CD4-positive, alpha-beta T cell treated with Interferon alpha-2 for 1 hour (primary cell): ENCODE results near the gene ERAL1.
"Not testable (repeated sequence)": the region's sequence is repeated elsewhere in the genome, so short reads cannot be mapped to it uniquely, and the experiment has no call there.

ENCODE experiments used
- DNase-seq, 2 donors: peaks; one replicate each; pipeline ENCODE4 v3.0.0-alpha.2; 2020 to 2022

ERAL1 gene

DNA sequence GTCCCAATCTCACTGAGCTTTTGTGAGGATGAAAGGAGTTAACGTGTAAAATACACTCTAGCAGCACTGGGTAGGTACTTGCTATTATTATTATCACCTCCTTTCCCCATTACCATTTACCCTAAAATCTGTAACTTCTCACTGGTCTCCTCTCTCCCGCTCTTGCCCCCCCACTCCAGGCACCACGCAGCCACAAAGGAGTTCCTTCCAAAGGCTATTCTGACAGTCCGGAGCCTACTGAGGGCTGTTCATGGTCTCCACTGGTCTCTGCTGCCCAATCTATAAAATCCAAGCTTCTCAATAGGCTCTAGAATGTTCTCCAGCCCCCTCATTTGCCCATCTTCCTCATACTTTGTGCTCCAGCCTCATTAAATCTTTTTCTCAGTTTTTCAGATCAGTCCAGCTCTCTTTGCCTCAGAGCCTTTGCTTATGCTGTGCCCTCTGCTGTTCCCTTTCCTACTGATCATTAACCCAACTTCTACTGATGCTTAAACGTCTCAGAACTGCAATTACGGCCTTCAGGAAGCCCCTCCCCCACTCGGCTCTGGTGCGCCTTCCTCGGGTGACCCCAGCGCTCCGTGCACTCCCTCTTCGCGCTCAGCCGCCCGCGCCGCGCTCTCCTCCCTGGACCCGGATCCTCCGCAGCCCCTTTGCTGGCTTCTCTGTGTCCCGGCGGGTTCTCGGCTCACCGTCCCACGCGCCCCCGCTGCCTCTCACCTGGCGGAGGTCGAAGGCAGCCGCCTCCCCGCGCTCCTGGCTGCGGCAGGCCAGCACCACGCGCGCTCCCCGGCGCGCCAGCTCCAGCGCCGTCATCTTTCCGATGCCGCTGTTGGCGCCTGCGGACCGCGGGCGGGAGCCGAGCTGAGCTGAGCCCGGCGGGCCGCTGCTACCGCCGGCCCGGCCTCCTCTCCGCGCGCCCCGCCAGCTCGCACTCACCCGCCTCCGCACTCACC, 47.3 kb downstream of the ERAL1 start:
- peak; percentile 14 to 57 for DNase-seq

DNA sequence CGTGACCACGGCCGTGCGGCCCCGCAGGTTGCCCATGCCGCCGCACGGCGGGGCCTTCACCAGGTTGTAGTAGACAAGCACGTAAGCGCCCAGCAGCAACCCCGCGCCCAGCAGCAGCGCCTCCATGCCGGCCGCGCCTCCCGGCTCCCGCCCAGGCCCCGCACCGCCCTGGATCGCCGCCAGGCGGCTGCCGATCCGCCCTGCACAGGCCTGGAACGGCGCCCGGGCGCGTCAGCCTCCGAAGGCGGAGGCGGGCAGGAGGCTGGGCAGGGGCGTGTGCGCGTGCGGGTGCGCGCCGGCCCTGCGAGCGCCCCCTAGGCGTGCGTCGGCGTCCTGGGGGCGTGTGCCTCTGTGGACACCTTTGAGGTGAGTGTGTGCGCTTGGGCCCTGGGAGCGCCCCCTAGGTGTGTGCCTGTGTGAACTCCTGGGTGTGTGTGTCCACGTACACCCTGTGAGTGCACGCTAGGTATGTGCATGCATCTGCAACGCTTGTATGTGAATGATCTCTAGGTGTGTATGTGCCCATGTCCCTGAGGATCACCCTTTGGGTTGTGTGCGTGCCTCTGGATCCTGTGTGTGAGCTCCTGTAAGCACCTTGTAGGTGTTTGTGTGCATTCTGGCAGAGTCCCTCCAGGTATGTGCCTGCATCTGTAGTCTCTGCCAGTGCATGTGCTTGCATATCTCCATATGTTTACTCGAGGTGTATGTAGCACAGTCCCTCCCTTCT, 48.2 kb downstream of the ERAL1 start, which contains the start of gene DHRS13:
Gene DHRS13 (minus strand): TSS at position 261 of the 727 bp plus-strand sequence. CDS start 135 bp downstream, at position 126.
- peak; percentile 95 to 97 for DNase-seq

DNA sequence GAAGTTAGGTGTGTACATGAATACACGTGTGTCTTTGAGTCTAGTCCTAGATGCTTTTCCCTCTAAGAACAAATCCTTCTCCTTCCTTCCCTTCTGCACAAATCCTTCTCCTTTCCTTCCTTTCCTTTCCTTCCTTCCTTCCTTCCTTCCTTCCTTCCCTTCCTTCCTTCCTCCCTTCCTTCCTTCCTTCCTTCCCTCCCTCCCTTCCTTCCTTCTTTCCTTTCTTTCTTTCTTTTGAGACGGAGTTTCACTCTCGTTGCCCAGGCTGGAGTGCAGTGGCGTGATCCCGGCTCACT, 48.7 kb downstream of the ERAL1 start:
- not testable (repeated sequence) for DNase-seq

DNA sequence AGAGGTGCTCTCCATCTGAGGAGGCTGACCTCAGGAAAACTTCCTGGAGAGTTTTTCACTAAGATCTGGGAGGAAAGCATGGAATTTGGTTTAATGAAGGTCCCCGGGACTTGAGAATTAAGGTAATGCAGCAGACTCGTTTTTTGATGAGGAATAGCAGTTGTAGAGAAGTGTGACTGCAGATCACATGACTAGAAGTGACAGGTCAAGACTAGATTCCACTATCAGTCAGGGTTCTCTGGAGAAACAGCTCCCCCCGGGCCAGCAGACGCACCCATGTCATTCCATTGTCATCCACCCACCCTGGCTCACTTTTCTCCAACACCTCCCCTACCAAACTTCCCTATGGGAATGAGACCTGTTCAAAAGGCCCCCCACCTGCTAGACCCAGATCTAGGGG, 50.0 kb downstream of the ERAL1 start:
- no peak for DNase-seq

DNA sequence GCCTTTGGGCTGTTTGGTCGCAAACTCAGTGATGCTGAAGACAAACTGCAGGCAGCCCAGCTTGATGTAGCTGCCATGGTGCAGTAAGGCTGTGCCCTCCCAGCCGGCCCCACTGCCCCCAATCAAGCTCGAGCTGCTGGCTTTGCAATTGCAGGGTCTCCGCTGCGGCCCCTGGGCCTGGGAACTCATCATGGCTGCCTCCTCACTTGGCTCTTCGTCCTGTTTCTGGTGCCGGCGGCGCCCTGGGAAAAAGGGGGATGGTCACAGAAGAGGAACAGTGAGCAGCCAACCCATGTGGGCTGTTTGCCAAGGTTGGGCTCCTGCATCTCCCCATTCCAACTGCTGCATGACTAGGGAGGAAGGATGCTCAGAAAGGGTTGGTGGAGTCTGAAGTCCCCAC, 51.5 kb downstream of the ERAL1 start:
- no peak for DNase-seq

DNA sequence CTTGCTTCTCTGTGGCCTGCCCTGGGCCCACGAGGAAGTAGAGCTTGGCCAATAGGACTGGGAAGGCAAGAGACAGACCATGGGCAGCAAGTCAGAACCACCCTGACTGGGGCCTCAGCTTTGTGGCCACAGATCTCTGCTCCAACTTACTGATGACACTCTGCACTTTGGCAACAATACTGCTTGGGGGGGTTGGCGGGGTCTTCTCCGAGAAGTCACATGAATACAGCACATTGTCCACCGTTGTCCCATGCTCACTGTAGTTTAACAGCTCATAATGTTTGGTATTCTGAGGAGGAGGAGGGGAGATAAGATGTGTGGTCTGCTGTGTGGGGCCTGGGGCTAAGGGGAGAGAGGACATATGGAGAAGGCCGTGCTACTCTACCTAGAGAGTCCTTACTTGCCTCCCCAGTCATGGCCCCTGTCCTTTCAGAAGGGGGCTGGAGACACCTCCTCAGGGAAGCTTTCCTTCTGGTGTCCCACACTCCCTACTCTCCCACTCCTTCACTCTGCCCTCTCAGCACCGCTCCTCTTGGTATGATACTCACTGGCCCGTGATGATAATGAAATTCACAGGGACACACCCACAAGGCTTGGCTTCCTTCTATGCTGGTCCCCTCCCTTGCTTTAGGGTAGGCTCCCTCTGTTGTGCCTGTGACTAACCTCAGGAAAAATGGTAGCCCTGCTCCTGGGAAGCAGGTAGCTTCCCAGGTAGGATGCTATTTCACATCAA, 52.1 kb downstream of the ERAL1 start:
- DNase-seq: no peak

DNA sequence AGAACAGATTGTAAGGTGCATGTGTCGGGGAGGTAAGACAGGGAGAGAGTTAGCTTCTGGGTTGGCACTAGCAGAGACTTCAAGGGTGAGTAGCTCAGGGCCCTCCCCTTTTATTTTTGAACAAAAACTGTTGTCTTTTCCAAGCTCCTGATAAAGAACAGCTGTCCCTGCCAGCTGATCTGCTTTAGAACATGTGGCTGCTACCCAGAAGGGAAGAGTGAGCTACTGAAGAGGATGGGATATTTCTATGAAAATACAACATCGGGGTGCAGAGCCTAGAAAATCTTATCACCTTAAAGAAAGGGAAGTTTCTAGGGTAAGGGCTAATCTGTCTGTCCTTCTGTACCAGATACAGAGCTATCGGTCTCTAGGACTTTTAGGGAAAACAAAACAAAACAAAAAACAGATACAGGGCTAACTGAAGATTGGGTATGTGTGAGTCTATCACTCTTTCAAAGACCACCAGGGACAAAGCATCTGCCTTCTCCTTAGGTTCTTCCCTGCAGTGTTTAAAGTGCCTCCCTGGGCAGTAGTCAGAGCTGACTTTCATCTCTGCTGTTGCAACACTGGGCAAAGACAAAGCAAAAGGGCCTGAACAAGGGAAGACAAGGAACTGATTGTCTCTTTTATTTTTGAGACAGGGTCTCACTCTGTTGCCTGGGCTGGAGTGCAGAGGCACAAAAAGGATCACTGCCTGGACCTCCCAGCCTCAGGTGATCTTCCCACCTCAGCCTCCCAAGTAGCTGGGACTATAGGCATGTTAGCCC, 53.1 kb downstream of the ERAL1 start:
- no peak for DNase-seq

DNA sequence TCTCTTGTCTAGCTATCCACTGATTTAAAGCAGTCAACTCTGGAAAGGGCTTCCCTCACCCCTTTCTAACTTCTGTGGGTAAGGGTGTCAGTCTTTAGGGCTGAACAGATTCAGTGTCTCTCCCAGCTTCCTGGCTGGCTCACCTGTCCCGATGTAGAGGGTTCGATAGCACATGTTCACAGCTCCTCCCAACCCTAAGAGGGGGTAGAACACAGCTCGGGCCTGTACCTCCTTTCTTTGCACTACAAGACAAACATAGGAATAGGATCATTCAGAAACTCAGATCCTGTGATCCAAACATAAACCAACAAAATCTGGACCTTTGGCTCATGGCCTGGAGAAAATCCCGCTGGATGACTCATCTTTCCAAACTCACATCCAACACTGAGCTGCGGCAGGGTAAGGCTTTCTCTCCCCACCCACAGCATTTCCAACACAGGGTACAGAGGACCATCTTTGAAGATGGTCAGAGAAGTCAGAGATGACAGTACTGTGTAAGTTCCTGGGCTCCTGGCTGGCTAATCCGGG, 53.9 kb downstream of the ERAL1 start:
- DNase-seq: no peak

DNA sequence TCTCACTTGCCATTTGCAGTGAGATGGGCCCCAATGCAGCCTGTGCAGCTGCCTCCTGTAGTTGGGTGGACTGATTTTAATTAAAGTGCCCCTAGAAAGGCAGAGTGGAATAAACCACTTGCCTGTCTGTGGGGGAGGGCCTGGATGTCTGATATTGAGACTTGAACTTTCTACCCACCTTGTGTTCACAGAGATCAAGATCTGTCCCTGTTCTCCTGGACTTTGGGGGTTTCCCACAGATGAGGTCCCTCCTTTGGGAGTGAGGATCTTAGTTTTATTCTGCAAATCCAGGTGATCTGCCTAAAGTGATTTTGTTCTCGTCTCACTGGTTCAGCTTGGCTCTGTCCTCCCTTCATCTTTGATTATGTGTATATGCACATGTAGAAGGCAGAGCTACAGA, 55.7 kb downstream of the ERAL1 start:
- DNase-seq: no peak
